Psoas muscle (tissue), 8 donors: ENCODE measurements around the gene DSG4. TPM values are rescaled to one million over a fixed set of nuclear protein-coding genes. Genes with fewer than 3 reads are reported as not detected.

ENCODE experiments used
- ATAC-seq, 4 donors: fragments of 200-7000 bp; cut with Tn5 transposase; one replicate each; pipeline ENCODE4 v1.9.1; 2020; ENCODE audit warnings: moderate library complexity in 3 of 4, mild to moderate bottlenecking in 2 of 4
- DNase-seq, 2 donors: peaks; one replicate each; pipeline ENCODE4 v3.0.0-alpha.2; 2020
- H3K27ac ChIP-seq: fragments of 200-600 bp; one replicate; pipeline ENCODE4 v1.8.0; 2022
- H3K27me3 ChIP-seq, 3 donors: fragments of 200-600 bp in 1 of 3; one replicate each; pipeline versions ENCODE4 v1.6.1 to v1.8.0; 2013 to 2022; ENCODE audit warnings: low read length in 2 of 3, mild to moderate bottlenecking in 2 of 3, moderate library complexity in 1 of 3; ENCODE audit not compliant: insufficient read depth in 3 of 3
- H3K36me3 ChIP-seq, 2 donors: fragments of 200-600 bp in 1 of 2; one replicate each; pipeline versions ENCODE4 v1.6.1 to v1.8.0; 2013 to 2022; ENCODE audit warnings: low read depth in 1 of 2, mild to moderate bottlenecking in 1 of 2, moderate library complexity in 1 of 2; ENCODE audit not compliant: insufficient read depth in 1 of 2
- H3K4me1 ChIP-seq: fragments of 200-600 bp; one replicate; pipeline ENCODE4 v1.8.0; 2022
- H3K4me3 ChIP-seq: fragments of 200-600 bp; one replicate; pipeline ENCODE4 v1.8.0; 2022; ENCODE audit warnings: mild to moderate bottlenecking
- H3K9me3 ChIP-seq: fragments of 200-600 bp; one replicate; pipeline ENCODE4 v1.8.0; 2022
- WGBS, 3 donors: extraction: QIAGEN DNeasy Blood & Tissue Kit; methylation state at CpG; one replicate each; pipeline versions ENCODE4 v1.1.6 to v1.1.7; 2013; 5-methylcytosine and 5-hydroxymethylcytosine counted together
- intact Hi-C, 2 donors: fragments of 100-400 bp; cut with DNase I; formaldehyde crosslinking; loops; one replicate each; pipeline versions ENCODE4 v1.11.0 to v1.14.2; 2022
- polyA plus RNA-seq, 3 donors: library from polyadenylated mRNA; stranded (reverse); fragments of 200-250 nt; gene quantifications; one replicate each; pipeline ENCODE4 v1.2.3, GENCODE V29; 2013
- total RNA-seq, 4 donors: library from RNA; stranded (reverse); fragmentation: NEBNext Ultra II Directional in 2 of 4; extraction: Animal tissue kit (Norgen Biotek cat#: 25700) in 2 of 4; gene quantifications; one replicate each; pipeline versions ENCODE4 v1.2.1 to v1.2.4, GENCODE V29; 2021 to 2023
- TF ChIP-seq, protein P1 (sequence below): fragments of 200-600 bp; IDR thresholded peaks from one replicate; pipeline ENCODE4 v1.8.0; 2022; ENCODE audit warnings: antibody characterized with exemption
- donor health status: healthy with polysubstance abuse.
- donor health status: DM: no; HTN: no; CAD: no; lungs with moderate emphysema.
- donor health status: Bipolar disorder and iron deficiency.
- donor health status: healthy.
- donor health status: DM: yes; HTN: yes; CAD: no.
- donor health status: DM: no; HTN: no; CAD: no.
- donor health status: DM: no; HTN: no; CAD: no.
- donor health status: DM: yes; HTN: yes; CAD: no.

DSG4 gene
- total and polyA plus RNA-seq, 7 donors = not detected

DNA sequence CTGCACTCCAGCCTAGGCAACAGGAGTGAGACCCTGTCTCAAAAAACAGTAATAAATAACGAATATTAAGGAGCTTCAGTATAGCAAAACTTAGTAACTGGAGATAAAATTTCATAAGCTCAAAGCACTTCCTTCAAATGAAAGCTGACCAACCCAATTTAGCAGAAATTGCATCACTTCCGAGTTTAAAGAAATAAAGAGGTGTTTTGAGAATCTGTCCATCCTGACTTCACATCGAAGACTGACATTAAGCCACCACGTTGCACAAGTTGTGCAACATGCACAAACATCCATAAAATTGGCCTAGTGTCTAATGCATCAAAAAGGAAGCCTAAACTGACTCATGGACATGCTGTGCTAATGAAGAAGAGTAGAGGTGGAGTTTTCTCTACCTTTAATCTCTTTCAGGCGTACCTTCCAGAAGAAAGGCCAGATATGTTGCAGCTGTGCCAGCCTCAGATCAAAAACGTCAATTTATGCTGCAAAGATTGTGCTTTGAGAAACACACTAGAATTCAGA, 63.3 kb downstream of the DSG4 start:
- TF ChIP-seq, protein P1, sequence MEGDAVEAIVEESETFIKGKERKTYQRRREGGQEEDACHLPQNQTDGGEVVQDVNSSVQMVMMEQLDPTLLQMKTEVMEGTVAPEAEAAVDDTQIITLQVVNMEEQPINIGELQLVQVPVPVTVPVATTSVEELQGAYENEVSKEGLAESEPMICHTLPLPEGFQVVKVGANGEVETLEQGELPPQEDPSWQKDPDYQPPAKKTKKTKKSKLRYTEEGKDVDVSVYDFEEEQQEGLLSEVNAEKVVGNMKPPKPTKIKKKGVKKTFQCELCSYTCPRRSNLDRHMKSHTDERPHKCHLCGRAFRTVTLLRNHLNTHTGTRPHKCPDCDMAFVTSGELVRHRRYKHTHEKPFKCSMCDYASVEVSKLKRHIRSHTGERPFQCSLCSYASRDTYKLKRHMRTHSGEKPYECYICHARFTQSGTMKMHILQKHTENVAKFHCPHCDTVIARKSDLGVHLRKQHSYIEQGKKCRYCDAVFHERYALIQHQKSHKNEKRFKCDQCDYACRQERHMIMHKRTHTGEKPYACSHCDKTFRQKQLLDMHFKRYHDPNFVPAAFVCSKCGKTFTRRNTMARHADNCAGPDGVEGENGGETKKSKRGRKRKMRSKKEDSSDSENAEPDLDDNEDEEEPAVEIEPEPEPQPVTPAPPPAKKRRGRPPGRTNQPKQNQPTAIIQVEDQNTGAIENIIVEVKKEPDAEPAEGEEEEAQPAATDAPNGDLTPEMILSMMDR = no peak
- 63 to 84% (median 82%) methylated on average over 6 of the region's 6 CpGs for WGBS, 3 donors
- no peak overlapping the region for H3K27ac ChIP-seq
- no peaks in the 10 kb centered on the region for H3K9me3 ChIP-seq
- ATAC-seq (no peak), DNase-seq (no peak)
- H3K27me3 ChIP-seq = peaks cover 0 to 4% (median 0%) of the 10 kb centered on the region in 3 donors
- no peaks in the 10 kb centered on the region for H3K36me3 ChIP-seq
- no peaks in the 10 kb centered on the region for H3K4me1 ChIP-seq
- H3K4me3 ChIP-seq = no peak overlapping the region
- intact Hi-C loops = no loop called here

DNA sequence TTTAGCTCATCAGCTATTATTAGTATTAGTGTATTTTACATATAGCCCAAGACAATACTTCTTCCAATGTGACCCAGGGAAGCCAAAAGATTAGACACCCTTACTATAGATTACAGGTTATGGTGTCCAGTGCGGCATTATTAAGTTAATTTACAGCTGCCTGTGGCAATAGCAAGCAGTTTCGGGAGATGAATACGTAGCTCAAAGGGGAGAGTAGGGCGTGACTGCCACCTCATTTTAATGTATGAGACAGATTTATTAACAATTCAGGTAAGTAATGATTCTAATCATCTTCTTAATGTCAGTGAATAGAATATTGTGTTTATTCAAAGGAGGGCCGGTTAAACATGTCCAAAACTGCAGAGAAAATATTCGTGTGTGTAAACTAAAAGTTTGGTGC, 64.2 kb downstream of the DSG4 start:
- H3K9me3 ChIP-seq = no peaks in the 10 kb centered on the region
- peaks cover 0 to 4% (median 0%) of the 10 kb centered on the region in 3 donors for H3K27me3 ChIP-seq
- no peaks in the 10 kb centered on the region for H3K36me3 ChIP-seq
- WGBS, 3 donors = 81 to 89% (median 83%) methylated on average over 6 of the region's 6 CpGs
- DNase-seq = no peak
- no peak for ATAC-seq
- H3K27ac ChIP-seq = no peak overlapping the region
- intact Hi-C loops = no loop called here
- H3K4me1 ChIP-seq = no peaks in the 10 kb centered on the region
- no peak overlapping the region for H3K4me3 ChIP-seq
- TF ChIP-seq, protein P1 = no peak

DNA sequence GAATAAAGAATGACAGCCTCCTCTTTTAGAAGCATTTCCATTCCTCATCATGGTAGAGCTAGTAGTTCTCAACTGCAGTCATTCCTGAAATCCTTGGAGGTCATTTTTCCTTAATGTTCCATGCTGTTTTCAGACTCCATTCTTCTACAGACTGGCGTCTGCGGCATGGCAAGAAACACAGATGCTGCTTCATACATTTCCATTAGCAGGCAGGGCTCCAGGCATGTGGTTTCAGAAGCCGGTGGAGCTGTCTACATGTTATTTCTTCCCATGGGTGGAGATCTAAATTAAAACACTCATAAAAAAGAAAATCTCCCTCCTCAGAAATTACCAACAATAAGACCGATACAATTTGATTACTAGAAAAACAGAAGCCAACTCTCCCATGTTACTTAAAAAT, 64.9 kb downstream of the DSG4 start:
- no peak overlapping the region for H3K4me3 ChIP-seq
- TF ChIP-seq, protein P1 = no peak
- 75 to 78% (median 75%) methylated on average over 4 of the region's 4 CpGs for WGBS, 3 donors
- H3K36me3 ChIP-seq = no peaks in the 10 kb centered on the region
- intact Hi-C loops = no loop called here
- DNase-seq (no peak), ATAC-seq (no peak)
- no peak overlapping the region for H3K27ac ChIP-seq
- H3K27me3 ChIP-seq = peaks cover 0 to 4% (median 0%) of the 10 kb centered on the region in 3 donors
- no peaks in the 10 kb centered on the region for H3K9me3 ChIP-seq
- H3K4me1 ChIP-seq = no peaks in the 10 kb centered on the region

DNA sequence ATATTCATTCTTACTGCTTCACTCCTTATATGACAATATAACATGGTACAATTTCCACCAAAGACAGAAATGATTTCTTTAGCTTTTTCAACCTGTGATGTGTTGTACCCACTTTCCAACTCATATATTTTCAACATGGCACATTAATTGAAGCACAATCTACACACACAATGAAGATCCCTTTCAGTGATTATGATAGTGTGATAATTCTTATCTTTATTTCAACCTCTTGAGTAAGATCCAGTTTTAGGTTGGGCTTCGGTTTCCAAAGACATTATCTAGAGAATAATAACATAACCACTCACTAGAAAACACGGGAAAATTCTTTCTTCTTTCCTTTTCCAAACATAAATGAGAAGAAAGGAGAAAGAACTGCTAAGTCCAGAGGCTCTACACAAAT, 67.6 kb downstream of the DSG4 start:
- ATAC-seq (no peak), DNase-seq (no peak)
- intact Hi-C loops = no loop called here
- no peak overlapping the region for H3K4me3 ChIP-seq
- H3K9me3 ChIP-seq = no peaks in the 10 kb centered on the region
- WGBS, 3 donors = 66 to 75% (median 68%) methylated on average over 2 of the region's 2 CpGs
- H3K27me3 ChIP-seq = peaks cover 0 to 4% (median 0%) of the 10 kb centered on the region in 3 donors
- no peaks in the 10 kb centered on the region for H3K4me1 ChIP-seq
- TF ChIP-seq, protein P1 = no peak
- H3K27ac ChIP-seq = no peak overlapping the region
- H3K36me3 ChIP-seq = no peaks in the 10 kb centered on the region

DNA sequence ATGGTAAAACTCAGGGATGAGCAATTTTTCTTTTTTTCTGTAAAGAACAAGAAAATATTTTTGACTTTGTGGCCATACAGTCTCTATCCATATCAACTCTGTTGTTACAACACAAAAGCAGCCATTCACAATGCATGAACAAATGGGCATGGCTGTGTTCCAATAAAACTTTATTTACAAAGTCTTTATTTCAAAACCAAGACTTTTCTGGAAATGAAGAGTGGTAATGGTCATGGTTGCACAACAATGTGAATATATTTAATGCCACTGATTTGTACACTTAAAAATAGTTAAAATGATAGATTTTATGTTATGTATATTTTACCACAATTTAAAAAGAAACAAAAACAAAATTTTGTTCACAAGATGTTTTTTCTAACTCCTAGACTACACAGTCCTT, 69.3 kb downstream of the DSG4 start:
- H3K27ac ChIP-seq = no peak overlapping the region
- H3K27me3 ChIP-seq = peaks cover 0 to 4% (median 0%) of the 10 kb centered on the region in 3 donors
- no peaks in the 10 kb centered on the region for H3K4me1 ChIP-seq
- TF ChIP-seq, protein P1 = no peak
- no peak for DNase-seq
- no peak overlapping the region for H3K4me3 ChIP-seq
- H3K9me3 ChIP-seq = no peaks in the 10 kb centered on the region
- intact Hi-C loops = no loop called here
- no peaks in the 10 kb centered on the region for H3K36me3 ChIP-seq
- no peak for ATAC-seq
